Mucosa of gallbladder (tissue), 1 donor: Measurements from ENCODE around the gene SPOCK1. TPM values are rescaled to one million over a fixed set of nuclear protein-coding genes. Genes with fewer than 3 reads are reported as not detected.
A peak's percentile ranks its signal among the peaks of the same experiment; 100 is the strongest.
"Not testable (repeated sequence)": the region's sequence is repeated elsewhere in the genome, so short reads cannot be mapped to it uniquely, and the experiment has no call there.

Source experiments
- DNase-seq: peaks from one replicate; pipeline ENCODE4 v3.0.0-alpha.2; 2020; ENCODE audit warnings: low spot score
- total RNA-seq: library from RNA; stranded (reverse); gene quantifications from one replicate; pipeline ENCODE4 v1.2.1, GENCODE V29; 2021
- donor health status: DM: no; HTN: no; CAD: no.

The SPOCK1 gene
- 13.6 TPM for total RNA-seq

- peak; percentile 70 for DNase-seq
Measured at GRCh38 chr5:137498736-137499505, at the start of gene SPOCK1. Gene SPOCK1 (minus strand): TSS chr5:137499326.

GRCh38 chr5:137545956-137546355, 46.8 kb upstream of the SPOCK1 start:
- no peak for DNase-seq

- not testable (repeated sequence) for DNase-seq
Measured at GRCh38 chr5:137535449-137535848, 36.3 kb upstream of the SPOCK1 start.

GRCh38 chr5:137533963-137534362, 34.8 kb upstream of the SPOCK1 start:
- DNase-seq = no peak

- DNase-seq = no peak
Measured at GRCh38 chr5:137531266-137531665, 32.1 kb upstream of the SPOCK1 start.

- DNase-seq = no peak
Measured at GRCh38 chr5:137521246-137521645, 22.1 kb upstream of the SPOCK1 start.

- DNase-seq = no peak
Measured at GRCh38 chr5:137516961-137517360, 17.8 kb upstream of the SPOCK1 start.

GRCh38 chr5:137516251-137516797, 17.2 kb upstream of the SPOCK1 start:
- DNase-seq = no peak

GRCh38 chr5:137515238-137515637, 16.1 kb upstream of the SPOCK1 start:
- DNase-seq = no peak

- DNase-seq = no peak
Measured at GRCh38 chr5:137510671-137511070, 11.5 kb upstream of the SPOCK1 start.

- no peak for DNase-seq
Measured at GRCh38 chr5:137507150-137507549, 8.0 kb upstream of the SPOCK1 start.

GRCh38 chr5:137506296-137506695, 7.2 kb upstream of the SPOCK1 start:
- no peak for DNase-seq

- no peak for DNase-seq
Measured at GRCh38 chr5:137504916-137505315, 5.8 kb upstream of the SPOCK1 start.

- no peak for DNase-seq
Measured at GRCh38 chr5:137503456-137503855, 4.3 kb upstream of the SPOCK1 start.

- DNase-seq = no peak
Measured at GRCh38 chr5:137502632-137503031, 3.5 kb upstream of the SPOCK1 start.

GRCh38 chr5:137501846-137502406, 2.8 kb upstream of the SPOCK1 start:
- DNase-seq = no peak

- DNase-seq = no peak
Measured at GRCh38 chr5:137501226-137501625, 2.1 kb upstream of the SPOCK1 start.

- DNase-seq = no peak
Measured at GRCh38 chr5:137500615-137501225, 1.6 kb upstream of the SPOCK1 start.

GRCh38 chr5:137499506-137499847, 351 bp upstream of the SPOCK1 start:
- DNase-seq = not testable (repeated sequence)

GRCh38 chr5:137498301-137498735, 808 bp downstream of the SPOCK1 start:
- DNase-seq = no peak

GRCh38 chr5:137497396-137498290, 1.5 kb downstream of the SPOCK1 start:
- DNase-seq = no peak

- no peak for DNase-seq
Measured at GRCh38 chr5:137496919-137497318, 2.2 kb downstream of the SPOCK1 start.
